Tibial artery (tissue), 4 donors: ENCODE measurements around the gene PGAP1.
A peak's percentile ranks its signal among the peaks of the same experiment; 100 is the strongest.

Experiments
- DNase-seq, 2 donors: peaks; one replicate each; pipeline ENCODE4 v3.0.0-alpha.2; 2019
- H3K27ac ChIP-seq, 2 donors: fragments of 200-600 bp; sonication (generic) in 1 of 2; 1 replicate in 1 of 2; 2 replicates in 1 of 2; pipeline ENCODE4 v1.5.1; 2018 to 2019; ENCODE audit warnings: mild to moderate bottlenecking in 1 of 2
- H3K27me3 ChIP-seq, 2 donors: fragments of 200-600 bp; sonication (generic) in 1 of 2; one replicate each; pipeline versions ENCODE4 v1.5.1 to v1.6.0; 2016 to 2019
- H3K36me3 ChIP-seq, 3 donors: fragments of 200-600 bp; sonication (generic) in 2 of 3; one replicate each; pipeline ENCODE4 v1.5.1; 2016 to 2019; ENCODE audit warnings: mild to moderate bottlenecking in 2 of 3
- H3K4me1 ChIP-seq, 4 donors: fragments of 200-600 bp; sonication (generic) in 2 of 4; 1 replicate in 3 of 4; 2 replicates in 1 of 4; pipeline ENCODE4 v1.5.1; 2016 to 2019
- H3K4me3 ChIP-seq, 2 donors: fragments of 200-600 bp; sonication (generic) in 1 of 2; 1 replicate in 1 of 2; 2 replicates in 1 of 2; pipeline ENCODE4 v1.5.1; 2018 to 2019; ENCODE audit warnings: mild to moderate bottlenecking in 2 of 2
- H3K9me3 ChIP-seq, 3 donors: fragments of 200-600 bp; sonication (generic) in 1 of 3; one replicate each; pipeline ENCODE4 v1.5.1; 2016 to 2019
- CTCF ChIP-seq, 2 experiments: fragments of 200-600 bp in 1 of 2; fragments of 450-650 bp in 1 of 2; IDR thresholded peaks; one replicate each; pipeline ENCODE4 v1.5.1; 2017 to 2019; ENCODE audit warnings: antibody characterized with exemption in 2 of 2, mild to moderate bottlenecking in 1 of 2, moderate library complexity in 1 of 2
- intact Hi-C: fragments of 100-400 bp; cut with DNase I; formaldehyde crosslinking; loops from one replicate; pipeline ENCODE4 v1.15.0; 2023; ENCODE audit warnings: low total_unique reads

Gene PGAP1

GRCh38 chr2:196926562-196927375 is at the start of gene PGAP1:
Gene PGAP1 (minus strand): TSS chr2:196926707. CDS start chr2:196926616, 91 bp downstream.
- H3K36me3 ChIP-seq = no peaks in the 10 kb centered on the region
- intact Hi-C loops = loop anchor here (5.0 kb wide), 1 partner anchor 129 kb away; the partner anchor contains the start of gene GTF3C3
- H3K27me3 ChIP-seq = no peaks in the 10 kb centered on the region
- peak within 1 kb of the TSS; percentile 83 to 94 for H3K27ac ChIP-seq
- H3K9me3 ChIP-seq = no peaks in the 10 kb centered on the region
- H3K4me1 ChIP-seq = peaks cover 0 to 20% (median 4%) of the 10 kb centered on the region in 4 donors
- no peak for TF ChIP-seq CTCF (IDR thresholded peaks at IDR 0.05)
- H3K4me3 ChIP-seq = peak within 1 kb of the TSS; percentile 80 to 88
- peak; percentile 83 to 93 for DNase-seq

GRCh38 chr2:196974970-196975369 is 48.5 kb upstream of the PGAP1 start:
- no peak overlapping the region for H3K27ac ChIP-seq
- TF ChIP-seq CTCF (IDR thresholded peaks at IDR 0.05) = no peak
- H3K4me3 ChIP-seq = no peak overlapping the region
- H3K36me3 ChIP-seq = no peaks in the 10 kb centered on the region
- no peaks in the 10 kb centered on the region for H3K27me3 ChIP-seq
- H3K9me3 ChIP-seq = no peaks in the 10 kb centered on the region
- intact Hi-C loops = no loop called here
- no peaks in the 10 kb centered on the region for H3K4me1 ChIP-seq
- no peak for DNase-seq

GRCh38 chr2:196971574-196972279 is 45.2 kb upstream of the PGAP1 start:
- no peak overlapping the region for H3K4me3 ChIP-seq
- no peaks in the 10 kb centered on the region for H3K27me3 ChIP-seq
- intact Hi-C loops = no loop called here
- no peak for DNase-seq
- no peaks in the 10 kb centered on the region for H3K9me3 ChIP-seq
- no peaks in the 10 kb centered on the region for H3K4me1 ChIP-seq
- H3K36me3 ChIP-seq = no peaks in the 10 kb centered on the region
- TF ChIP-seq CTCF (IDR thresholded peaks at IDR 0.05) = no peak
- H3K27ac ChIP-seq = no peak overlapping the region

GRCh38 chr2:196970099-196970498 is 43.6 kb upstream of the PGAP1 start:
- DNase-seq = no peak
- intact Hi-C loops = no loop called here
- Histone ChIP-seq H3K4me1 (no peaks in the 10 kb centered on the region), H3K9me3 (no peaks in the 10 kb centered on the region), H3K36me3 (no peaks in the 10 kb centered on the region), H3K27me3 (no peaks in the 10 kb centered on the region), H3K4me3 (no peak overlapping the region), H3K27ac (no peak overlapping the region)
- no peak for TF ChIP-seq CTCF (IDR thresholded peaks at IDR 0.05)

- TF ChIP-seq CTCF (IDR thresholded peaks at IDR 0.05) = no peak
- DNase-seq = no peak
- Histone ChIP-seq H3K27me3 (no peaks in the 10 kb centered on the region), H3K4me1 (no peaks in the 10 kb centered on the region), H3K27ac (no peak overlapping the region), H3K9me3 (no peaks in the 10 kb centered on the region), H3K36me3 (no peaks in the 10 kb centered on the region), H3K4me3 (no peak overlapping the region)
- intact Hi-C loops = no loop called here
These were observed 42.0 kb upstream of the PGAP1 start for GRCh38 chr2:196968516-196968915.
